ENCODE results near the gene ERC2. TPM values are rescaled to one million over a fixed set of nuclear protein-coding genes. Genes with fewer than 3 reads are reported as not detected.

The ERC2 gene
- total and polyA plus RNA-seq, 2 of the 8 experiments (the other 6 are each of a cell fraction or from before 2014, with no cell fraction given), result 16.4 to 22.8 TPM

- H3K18ac ChIP-seq (ENCODE audit: extremely low read depth, low read length), result no peak overlapping the region
- 89% methylated on average over 3 of the region's 3 CpGs; no CpG with 5 or more reads in 1 of the 2 experiments for WGBS, 2 experiments (ENCODE audit: extremely low coverage in 1 of 2, insufficient coverage in 1 of 2, insufficient read length in 1 of 2, insufficient replicate concordance in 2 of 2, low coverage in 1 of 2, low lambda C conversion rate in 2 of 2, missing lambda C conversion rate in 1 of 2)
- no peak overlapping the region for H3K4ac ChIP-seq (replicated peaks; ENCODE audit: insufficient read length, low read depth, low read length)
- no peak overlapping the region for H3K14ac ChIP-seq (ENCODE audit: insufficient read length)
- POLR2A ChIA-PET (ENCODE audit: partially characterized antibody), result no interaction called here
- no peaks in the 10 kb centered on the region for H3K27me3 ChIP-seq (replicated peaks in 1 of 4; ENCODE audit: control insufficient read depth in 3 of 4, extremely low read depth in 1 of 4, insufficient read depth in 3 of 4, low read length in 3 of 4)
- no peak overlapping the region for H2BK15ac ChIP-seq (ENCODE audit: low read length)
- H2AK5ac ChIP-seq (ENCODE audit: low read depth, low read length), result no peak overlapping the region
- H3K23ac ChIP-seq (ENCODE audit: insufficient read length), result no peak overlapping the region
- FAIRE-seq, result no peak
- no peak overlapping the region for H3K56ac ChIP-seq (replicated peaks; ENCODE audit: insufficient read length, low read depth, low read length)
- H3K79me1 ChIP-seq (ENCODE audit: low read depth, low read length), result no peaks in the 10 kb centered on the region
- H3K79me2 ChIP-seq (ENCODE audit: control insufficient read depth in 1 of 2, insufficient read depth in 2 of 2, low read length in 2 of 2), result no peaks in the 10 kb centered on the region
- peaks cover 0 to 2% of the 10 kb centered on the region in 2 experiments for H4K20me1 ChIP-seq (replicated peaks in 1 of 2; ENCODE audit: control insufficient read depth in 1 of 2, insufficient read depth in 2 of 2, low read length in 2 of 2)
- H4K5ac ChIP-seq (ENCODE audit: insufficient read length, low read depth, low read length), result no peak overlapping the region
- H2AFZ ChIP-seq (ENCODE audit: low read length), result no peak overlapping the region
- DNase-seq (ENCODE audit: low read depth in 1 of 2, low spot score in 2 of 2), result no peak
- no peak overlapping the region for H4K91ac ChIP-seq (replicated peaks; ENCODE audit: insufficient read length, low read length)
- H3K4me1 ChIP-seq (replicated peaks in 1 of 4; ENCODE audit: control insufficient read depth in 3 of 4, insufficient read depth in 4 of 4, low read length in 3 of 4), result peaks cover 0 to 6% (median 1%) of the 10 kb centered on the region in 4 experiments; a peak in 3 of 7 replicates
- no peak overlapping the region for H3K4me3 ChIP-seq (ENCODE audit: extremely low read depth in 1 of 4, insufficient read depth in 2 of 4, low read depth in 3 of 4, low read length in 4 of 4)
- no peak overlapping the region for H3K9ac ChIP-seq (replicated peaks in 1 of 4; ENCODE audit: extremely low read depth in 1 of 4, low read depth in 3 of 4, low read length in 3 of 4)
- H3K23me2 ChIP-seq (ENCODE audit: low read depth, low read length), result no peaks in the 10 kb centered on the region
- H2BK120ac ChIP-seq (replicated peaks; ENCODE audit: low read depth, low read length), result no peak overlapping the region
- no peak overlapping the region for H2BK5ac ChIP-seq (ENCODE audit: low read depth, low read length)
- no peaks in the 10 kb centered on the region for H3K36me3 ChIP-seq (ENCODE audit: control insufficient read depth in 2 of 4, insufficient read depth in 4 of 4, low read length in 3 of 4)
- no peak overlapping the region for H3K27ac ChIP-seq (ENCODE audit: low read depth, low read length)
- CTCF ChIA-PET (ENCODE audit: partially characterized antibody), result interaction anchor here (1.4 kb wide), 1 partner anchor 13 kb away, joined by 4 read pairs; no protein-coding TSS in a partner anchor
- no peak overlapping the region for H4K8ac ChIP-seq (ENCODE audit: extremely low read depth, insufficient read depth, low read length)
- H2BK12ac ChIP-seq (ENCODE audit: low read depth, low read length), result no peak overlapping the region
- no peak overlapping the region for H2BK20ac ChIP-seq (ENCODE audit: low read length)
- TF ChIP-seq MAFK (IDR thresholded peaks at IDR 0.05; ENCODE audit: low read depth, low read length) (no peak), HDAC6 (IDR thresholded peaks at IDR 0.05; ENCODE audit: low read depth, low read length) (no peak), SUZ12 (IDR thresholded peaks at IDR 0.05; ENCODE audit: low read length) (no peak), POLR2A (IDR thresholded peaks at IDR 0.05; ENCODE audit: control extremely low read depth in 1 of 2, low read depth in 2 of 2, low read length in 2 of 2) (no peak), FOSL1 (IDR thresholded peaks at IDR 0.05; ENCODE audit: insufficient read depth, low read depth, low read length) (no peak)
- H3K4me2 ChIP-seq (ENCODE audit: insufficient read depth in 1 of 2, low read depth in 2 of 2, low read length in 2 of 2), result no peak overlapping the region
- H3K9me3 ChIP-seq (ENCODE audit: insufficient read depth in 2 of 2, low read depth in 1 of 2, low read length in 1 of 2), result no peaks in the 10 kb centered on the region
Measured at GRCh38 chr3:56318891-56319290, 149.4 kb downstream of the ERC2 start.

All from H1 (cell line).